Measurements from ENCODE around the gene SEMA6B.

Gene SEMA6B

DNA sequence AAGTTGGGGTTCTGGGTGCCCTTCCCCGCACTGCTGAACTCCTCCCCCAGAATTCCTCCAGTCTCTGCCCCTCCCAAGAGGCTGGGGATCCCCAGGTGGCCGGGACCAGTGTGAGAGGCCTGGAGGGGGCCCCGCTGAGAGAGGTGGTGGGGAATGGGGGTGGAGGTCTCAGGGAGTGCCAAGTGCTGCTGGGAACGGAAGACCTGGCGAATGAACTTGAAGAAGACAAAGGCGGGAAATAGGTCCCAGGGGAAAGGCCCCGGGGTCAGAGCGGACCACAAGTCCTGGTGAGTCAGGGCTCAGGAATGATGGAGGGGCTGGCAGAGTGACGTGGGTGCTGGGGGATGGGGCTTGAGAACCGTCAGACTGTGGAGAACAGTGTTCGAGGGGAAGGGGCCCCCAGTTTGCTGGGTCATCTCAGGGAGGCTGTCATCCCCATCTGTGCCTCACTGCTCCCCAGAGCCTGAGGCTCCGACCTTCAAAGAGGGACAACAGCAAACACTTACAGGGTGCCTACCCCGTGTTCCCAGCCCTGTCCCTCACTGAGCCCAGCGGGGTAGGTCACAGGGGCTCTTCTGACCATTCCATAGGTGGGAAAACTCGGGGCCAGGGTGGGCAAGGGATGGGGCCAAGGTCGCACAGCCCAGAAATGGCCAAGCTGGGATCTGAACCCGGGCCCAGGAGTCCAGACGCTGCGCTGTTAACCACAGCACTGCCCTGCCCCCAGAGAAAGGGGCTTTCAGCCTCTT, 16.0 kb upstream of the SEMA6B start:
- Histone ChIP-seq H3K27me3 (ENCODE audit: control insufficient read depth, low read length) (peaks cover 26% of the 10 kb centered on the region), H4K20me1 (ENCODE audit: control insufficient read depth, insufficient read depth, low read depth, low read length) (no peaks in the 10 kb centered on the region), H3K79me2 (ENCODE audit: control insufficient read depth, low read length) (no peaks in the 10 kb centered on the region), H3K4me2 (ENCODE audit: low read length) (no peak overlapping the region), H3K4me1 (ENCODE audit: control insufficient read depth, low read length) (peaks cover 3% of the 10 kb centered on the region; the same call in 1 of the 2 replicates), H3K9me2 (replicated peaks; ENCODE audit: control insufficient read depth, low read length) (no peaks in the 10 kb centered on the region), H3K9me3 (ENCODE audit: control insufficient read depth, insufficient read depth, low read length) (no peaks in the 10 kb centered on the region), H3K36me3 (ENCODE audit: control insufficient read depth, low read length) (no peaks in the 10 kb centered on the region), H3K27ac (ENCODE audit: low read depth, low read length) (no peak overlapping the region), H3F3A (ENCODE audit: control insufficient read depth, insufficient read depth) (no peaks in the 10 kb centered on the region), H3K4me3 (ENCODE audit: low read length) (no peak overlapping the region)
- no peak for TF ChIP-seq EZH2phosphoT487 (IDR thresholded peaks at IDR 0.05; ENCODE audit: borderline replicate concordance, low read length)

DNA sequence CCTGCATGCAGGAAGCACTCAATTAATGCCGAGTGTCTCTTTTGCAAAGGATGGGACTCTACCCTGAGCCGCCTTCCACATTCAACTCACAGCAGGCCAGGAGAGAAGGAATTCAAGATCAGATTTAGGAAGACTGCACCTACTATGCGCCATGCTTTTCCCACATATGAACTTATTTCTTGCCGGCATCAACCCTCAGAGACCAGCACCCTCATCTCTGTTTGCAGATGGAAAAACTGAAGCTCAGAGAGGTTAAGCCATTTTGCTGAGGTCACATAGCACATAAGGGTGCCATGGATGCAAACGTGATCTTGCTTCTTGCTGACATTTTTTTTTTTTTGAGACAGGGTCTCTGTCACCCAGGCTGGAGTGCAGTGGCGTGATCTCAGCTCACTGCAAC, 14.2 kb upstream of the SEMA6B start:
- H3F3A ChIP-seq (ENCODE audit: control insufficient read depth, insufficient read depth): no peaks in the 10 kb centered on the region
- no peaks in the 10 kb centered on the region for H3K9me3 ChIP-seq (ENCODE audit: control insufficient read depth, insufficient read depth, low read length)
- peaks cover 3% of the 10 kb centered on the region; the same call in 1 of the 2 replicates for H3K4me1 ChIP-seq (ENCODE audit: control insufficient read depth, low read length)
- H3K27me3 ChIP-seq (ENCODE audit: control insufficient read depth, low read length): peaks cover 15% of the 10 kb centered on the region
- no peaks in the 10 kb centered on the region for H3K36me3 ChIP-seq (ENCODE audit: control insufficient read depth, low read length)
- TF ChIP-seq EZH2phosphoT487 (IDR thresholded peaks at IDR 0.05; ENCODE audit: borderline replicate concordance, low read length) (no peak), CTCF (IDR thresholded peaks at IDR 0.05; ENCODE audit: low read depth, low read length, poor library complexity, severe bottlenecking) (no peak)
- no peaks in the 10 kb centered on the region for H3K79me2 ChIP-seq (ENCODE audit: control insufficient read depth, low read length)
- no peaks in the 10 kb centered on the region for H3K9me2 ChIP-seq (replicated peaks; ENCODE audit: control insufficient read depth, low read length)
- H3K4me3 ChIP-seq (ENCODE audit: low read length): no peak overlapping the region
- no peak overlapping the region for H3K4me2 ChIP-seq (ENCODE audit: low read length)
- no peaks in the 10 kb centered on the region for H4K20me1 ChIP-seq (ENCODE audit: control insufficient read depth, insufficient read depth, low read depth, low read length)
- H3K27ac ChIP-seq (ENCODE audit: low read depth, low read length): no peak overlapping the region

DNA sequence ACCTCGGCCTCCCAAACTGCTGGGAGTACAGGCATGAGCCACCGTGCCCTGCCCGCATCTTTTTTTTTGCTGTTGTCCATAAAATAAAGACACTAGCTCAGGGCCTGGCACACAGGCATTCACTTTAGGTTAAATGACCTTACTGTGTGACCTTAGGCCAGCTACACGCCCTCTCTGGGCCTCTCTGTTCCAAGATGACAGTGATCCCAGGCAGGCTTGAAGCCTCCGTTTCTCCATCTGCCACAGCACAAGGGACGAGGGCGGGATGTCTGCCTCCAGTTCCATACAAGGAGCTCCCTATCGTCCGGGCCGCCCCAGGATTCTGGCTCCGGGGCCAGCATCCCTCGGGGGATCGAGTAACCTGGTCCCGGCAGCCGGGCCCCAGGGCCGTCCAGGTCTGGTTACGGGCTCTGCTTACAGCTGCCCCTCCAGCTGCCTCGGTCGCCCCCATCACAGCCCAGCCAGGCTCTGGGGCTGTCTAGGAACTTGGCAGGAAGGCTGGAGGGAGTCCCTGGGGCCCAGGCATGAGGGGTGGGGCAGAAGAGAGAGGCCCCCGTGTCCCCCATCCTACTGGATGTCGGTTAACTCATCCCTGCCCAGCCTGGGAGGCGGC, 11.9 kb upstream of the SEMA6B start:
- no peaks in the 10 kb centered on the region for H3K9me2 ChIP-seq (replicated peaks; ENCODE audit: control insufficient read depth, low read length)
- no peaks in the 10 kb centered on the region for H3K79me2 ChIP-seq (ENCODE audit: control insufficient read depth, low read length)
- no peak overlapping the region for H3K4me2 ChIP-seq (ENCODE audit: low read length)
- H3F3A ChIP-seq (ENCODE audit: control insufficient read depth, insufficient read depth): no peaks in the 10 kb centered on the region
- no peak overlapping the region for H3K4me3 ChIP-seq (ENCODE audit: low read length)
- no peaks in the 10 kb centered on the region for H3K36me3 ChIP-seq (ENCODE audit: control insufficient read depth, low read length)
- no peaks in the 10 kb centered on the region for H4K20me1 ChIP-seq (ENCODE audit: control insufficient read depth, insufficient read depth, low read depth, low read length)
- peaks cover 15% of the 10 kb centered on the region for H3K27me3 ChIP-seq (ENCODE audit: control insufficient read depth, low read length)
- TF ChIP-seq EZH2phosphoT487 (IDR thresholded peaks at IDR 0.05; ENCODE audit: borderline replicate concordance, low read length) (no peak), CTCF (IDR thresholded peaks at IDR 0.05; ENCODE audit: low read depth, low read length, poor library complexity, severe bottlenecking) (no peak)
- H3K9me3 ChIP-seq (ENCODE audit: control insufficient read depth, insufficient read depth, low read length): no peaks in the 10 kb centered on the region
- H3K27ac ChIP-seq (ENCODE audit: low read depth, low read length): no peak overlapping the region
- peaks cover 3% of the 10 kb centered on the region; the same call in 1 of the 2 replicates for H3K4me1 ChIP-seq (ENCODE audit: control insufficient read depth, low read length)

- Histone ChIP-seq H3K27ac (ENCODE audit: low read depth, low read length) (no peak overlapping the region), H3K4me2 (ENCODE audit: low read length) (no peak overlapping the region), H3K27me3 (ENCODE audit: control insufficient read depth, low read length) (peaks cover 15% of the 10 kb centered on the region), H3K4me3 (ENCODE audit: low read length) (no peak overlapping the region), H3K79me2 (ENCODE audit: control insufficient read depth, low read length) (no peaks in the 10 kb centered on the region), H3K9me3 (ENCODE audit: control insufficient read depth, insufficient read depth, low read length) (no peaks in the 10 kb centered on the region), H3K36me3 (ENCODE audit: control insufficient read depth, low read length) (no peaks in the 10 kb centered on the region), H3K4me1 (ENCODE audit: control insufficient read depth, low read length) (peaks cover 3% of the 10 kb centered on the region; the same call in 1 of the 2 replicates), H3F3A (ENCODE audit: control insufficient read depth, insufficient read depth) (no peaks in the 10 kb centered on the region), H4K20me1 (ENCODE audit: control insufficient read depth, insufficient read depth, low read depth, low read length) (no peaks in the 10 kb centered on the region), H3K9me2 (replicated peaks; ENCODE audit: control insufficient read depth, low read length) (no peaks in the 10 kb centered on the region)
- TF ChIP-seq EZH2phosphoT487 (IDR thresholded peaks at IDR 0.05; ENCODE audit: borderline replicate concordance, low read length) (no peak), CTCF (IDR thresholded peaks at IDR 0.05; ENCODE audit: low read depth, low read length, poor library complexity, severe bottlenecking) (no peak)
Measured at GRCh38 chr19:4570916-4571304, 11.4 kb upstream of the SEMA6B start.

All from DOHH2 (cell line).